Adrenal gland (tissue), 12 donors: ENCODE data around the gene MAGI1. TPM values are rescaled to one million over a fixed set of nuclear protein-coding genes. Genes with fewer than 3 reads are reported as not detected.

ENCODE experiments used
- DNase-seq, 7 donors: peaks; one replicate each; pipeline ENCODE4 v3.0.0-alpha.2; 2019 to 2020
- H3K27ac ChIP-seq, 5 donors: fragments of 200-600 bp; sonication (generic) in 4 of 5; 1 replicate in 3 of 5; 2 replicates in 2 of 5; pipeline versions ENCODE4 v1.5.1 to v1.8.0; 2016 to 2020; ENCODE audit warnings: mild to moderate bottlenecking in 1 of 5
- H3K27me3 ChIP-seq: fragments of 200-600 bp; 2 replicates; pipeline ENCODE4 v1.8.0; 2021
- H3K36me3 ChIP-seq, 2 donors: fragments of 200-600 bp; replicated peaks in 1 of 2; 1 replicate in 1 of 2; 2 replicates in 1 of 2; pipeline versions ENCODE4 v1.5.1 to v1.8.0; 2018 to 2022
- H3K4me1 ChIP-seq, 2 donors: fragments of 200-600 bp; replicated peaks in 1 of 2; 1 replicate in 1 of 2; 2 replicates in 1 of 2; pipeline versions ENCODE4 v1.5.1 to v1.8.0; 2018 to 2021
- H3K4me3 ChIP-seq, 4 donors: fragments of 200-600 bp; sonication (generic) in 3 of 4; one replicate each; pipeline ENCODE4 v1.5.1; 2016 to 2018
- H3K9me3 ChIP-seq, 3 donors: fragments of 200-600 bp; sonication (generic) in 1 of 3; replicated peaks in 1 of 3; 1 replicate in 2 of 3; 2 replicates in 1 of 3; pipeline versions ENCODE4 v1.5.1 to v1.8.0; 2016 to 2021
- CTCF ChIP-seq, 6 experiments: fragments of 450-650 bp in 4 of 6; fragments of 200-600 bp in 2 of 6; sonication (generic) in 1 of 6; IDR thresholded peaks; 1 replicate in 5 of 6; 2 replicates in 1 of 6; pipeline versions ENCODE4 v1.5.1 to v1.8.0; 2016 to 2021; ENCODE audit warnings: antibody characterized with exemption in 6 of 6, mild to moderate bottlenecking in 2 of 6, moderate library complexity in 1 of 6
- POLR2A ChIP-seq, 2 donors: fragments of 450-650 bp; IDR thresholded peaks; one replicate each; pipeline ENCODE4 v1.6.1; 2017; ENCODE audit warnings: antibody characterized with exemption in 2 of 2, mild to moderate bottlenecking in 2 of 2, moderate library complexity in 1 of 2
- WGBS, 4 donors: extraction: QIAGEN DNeasy Blood & Tissue Kit in 2 of 4; methylation state at CpG; one replicate each; pipeline versions ENCODE4 v1.1.5 to v1.1.7; 2013 to 2017; 5-methylcytosine and 5-hydroxymethylcytosine counted together
- intact Hi-C, 2 donors: fragments of 100-400 bp; cut with DNase I; formaldehyde crosslinking; loops; one replicate each; pipeline versions ENCODE4 v1.14.1 to v1.15.0; 2022 to 2023
- polyA plus RNA-seq, 3 donors: library from polyadenylated mRNA; stranded (reverse); fragments of 200-250 nt in 2 of 3; fragments of 350-450 nt in 1 of 3; fragmentation: Illumina TruSeq in 1 of 3; extraction: RNeasy Lipid Tissue Mini Kit (QIAGEN cat#74804) in 1 of 3; gene quantifications; one replicate each; pipeline ENCODE4 v1.2.3, GENCODE V29; 2013 to 2014
- total RNA-seq, 9 donors: library from RNA; depleted of rRNA in 4 of 9; stranded (reverse); fragments of >200 nt in 4 of 9; fragments of 120-200 nt in 1 of 9; fragmentation: NEBNext Ultra II Directional in 1 of 9; extraction: Animal tissue kit (Norgen Biotek cat#: 25700) in 1 of 9; gene quantifications; one replicate each; pipeline versions ENCODE4 v1.1.0 to v1.2.4, GENCODE V29; 2013 to 2023
- donor health status: healthy with polysubstance abuse.
- donor health status: Bipolar disorder and iron deficiency.
- donor health status: DM: yes; HTN: yes; CAD: no.
- donor health status: DM: no; HTN: no; CAD: no.
- donor health status: DM: no; HTN: no; CAD: no.
- donor health status: DM: yes; HTN: yes; CAD: no.

The MAGI1 gene
- total and polyA plus RNA-seq, 12 donors: 4.8 to 31.6 (median 18.5) TPM

- WGBS, 4 donors: 94 to 96% (median 95%) methylated on average over 3 of the region's 3 CpGs
- Histone ChIP-seq H3K27ac (no peak overlapping the region), H3K27me3 (no peaks in the 10 kb centered on the region), H3K9me3 (no peaks in the 10 kb centered on the region), H3K36me3 (no peaks in the 10 kb centered on the region), H3K4me1 (no peaks in the 10 kb centered on the region), H3K4me3 (no peak overlapping the region)
- intact Hi-C loops: no loop called here
- no peak for DNase-seq
- TF ChIP-seq POLR2A (IDR thresholded peaks at IDR 0.05): no peak
- no peak for TF ChIP-seq CTCF (IDR thresholded peaks at IDR 0.05)
These were observed 41.4 kb upstream of the MAGI1 start for GRCh38 chr3:66080167-66080566.

- intact Hi-C loops: no loop called here
- no peaks in the 10 kb centered on the region for H3K4me1 ChIP-seq
- no peak for TF ChIP-seq POLR2A (IDR thresholded peaks at IDR 0.05)
- no peak for TF ChIP-seq CTCF (IDR thresholded peaks at IDR 0.05)
These were observed 39.3 kb upstream of the MAGI1 start for GRCh38 chr3:66077973-66078372.

GRCh38 chr3:66076861-66077470 lies 38.2 kb upstream of the MAGI1 start:
- no peaks in the 10 kb centered on the region for H3K36me3 ChIP-seq
- intact Hi-C loops: no loop called here
- 77 to 89% (median 84%) methylated on average over 6 of the region's 6 CpGs for WGBS, 4 donors
- DNase-seq: no peak
- no peak overlapping the region for H3K4me3 ChIP-seq
- no peaks in the 10 kb centered on the region for H3K27me3 ChIP-seq
- H3K4me1 ChIP-seq: no peaks in the 10 kb centered on the region
- no peaks in the 10 kb centered on the region for H3K9me3 ChIP-seq
- no peak overlapping the region for H3K27ac ChIP-seq
- TF ChIP-seq CTCF (IDR thresholded peaks at IDR 0.05) (no peak), POLR2A (IDR thresholded peaks at IDR 0.05) (no peak)

More at GRCh38 chr3:66077973-66078372, 39.3 kb upstream of the MAGI1 start:
- H3K36me3 ChIP-seq: no peaks in the 10 kb centered on the region
- no peak overlapping the region for H3K4me3 ChIP-seq
- H3K27me3 ChIP-seq: no peaks in the 10 kb centered on the region
- no peak for DNase-seq
- H3K9me3 ChIP-seq: no peaks in the 10 kb centered on the region
- H3K27ac ChIP-seq: no peak overlapping the region

- Histone ChIP-seq H3K9me3 (no peaks in the 10 kb centered on the region), H3K4me3 (no peak overlapping the region), H3K27me3 (no peaks in the 10 kb centered on the region), H3K36me3 (no peaks in the 10 kb centered on the region), H3K4me1 (no peaks in the 10 kb centered on the region), H3K27ac (no peak overlapping the region)
- WGBS, 4 donors: 77 to 84% (median 79%) methylated on average over 4 of the region's 4 CpGs
- DNase-seq: no peak
- intact Hi-C loops: no loop called here
- TF ChIP-seq CTCF (IDR thresholded peaks at IDR 0.05) (no peak), POLR2A (IDR thresholded peaks at IDR 0.05) (no peak)
These were observed 36.6 kb upstream of the MAGI1 start for GRCh38 chr3:66075281-66075680.
